Hindlimb muscle (tissue), 1 donor: ENCODE results near the gene AKNA. TPM values are rescaled to one million over a fixed set of nuclear protein-coding genes. Genes with fewer than 3 reads are reported as not detected.

Experiments used
- DNase-seq: peaks from one replicate; pipeline ENCODE4 v3.0.0-alpha.2; 2013
- polyA plus RNA-seq: library from polyadenylated mRNA; unstranded; fragments of 120-200 nt; gene quantifications from one replicate; pipeline ENCODE4 v1.2.1, GENCODE V29; 2013; ENCODE audit not compliant: insufficient read length

The AKNA gene
- polyA plus RNA-seq, 1 donor: 10.5 TPM

DNA sequence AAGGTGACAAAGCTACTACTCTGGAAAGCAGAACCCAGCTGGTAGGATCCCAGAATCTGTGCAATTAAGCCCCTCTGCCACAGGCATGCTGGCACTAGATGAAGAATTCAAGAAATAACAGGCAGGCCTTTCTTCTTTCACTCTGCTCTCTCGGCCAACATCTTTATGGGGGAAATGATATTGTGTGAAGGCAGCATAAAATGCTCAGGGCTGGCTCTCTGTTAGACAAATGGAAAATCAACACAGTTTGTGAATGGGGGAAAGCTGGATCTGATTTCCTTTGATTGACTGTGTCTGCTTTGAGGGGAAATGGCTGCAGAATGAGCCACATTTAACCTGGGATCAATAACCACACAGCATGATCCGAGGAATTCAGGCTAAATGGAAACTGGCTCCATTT, 29.1 kb upstream of the AKNA start:
- no peak for DNase-seq

DNA sequence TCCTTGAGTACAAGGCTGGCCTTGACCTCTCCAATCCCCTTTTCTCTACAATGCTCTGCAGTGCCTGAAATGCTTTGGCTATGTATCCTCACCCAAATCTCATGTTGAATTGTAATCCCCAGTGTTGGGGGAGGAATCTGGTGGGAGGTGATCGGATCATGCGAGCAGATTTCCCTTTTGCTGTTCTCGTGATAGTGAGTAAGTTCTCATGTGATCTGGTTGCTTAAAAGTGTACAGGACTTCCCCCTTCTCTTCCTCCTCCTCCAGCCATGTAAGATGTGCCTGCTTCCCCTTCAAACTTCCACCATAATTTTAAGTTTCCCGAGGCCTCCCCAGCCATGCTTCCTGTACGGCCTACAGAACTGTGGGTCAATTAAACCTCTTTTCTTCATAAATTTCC, 28.5 kb upstream of the AKNA start:
- DNase-seq: no peak

DNA sequence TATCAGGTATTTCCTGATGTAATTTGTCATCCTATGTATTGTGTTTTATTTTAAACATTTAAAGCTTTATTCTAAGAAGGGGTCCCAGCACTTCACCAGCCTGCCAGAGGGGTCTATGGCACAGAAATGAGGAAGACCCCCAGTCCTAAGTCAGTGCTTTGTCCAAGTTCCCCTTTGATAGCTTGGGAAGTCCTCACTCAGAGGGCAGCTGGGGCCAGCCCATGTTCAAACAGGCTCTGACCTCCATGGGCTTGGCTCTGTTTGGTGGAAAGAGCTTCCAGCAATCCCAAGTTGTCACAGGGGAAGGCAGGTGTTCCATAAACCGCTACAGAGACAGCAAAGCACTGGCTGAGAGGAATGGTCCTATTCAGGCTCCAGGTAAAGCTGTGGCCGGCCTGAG, 26.6 kb upstream of the AKNA start:
- DNase-seq: no peak

DNA sequence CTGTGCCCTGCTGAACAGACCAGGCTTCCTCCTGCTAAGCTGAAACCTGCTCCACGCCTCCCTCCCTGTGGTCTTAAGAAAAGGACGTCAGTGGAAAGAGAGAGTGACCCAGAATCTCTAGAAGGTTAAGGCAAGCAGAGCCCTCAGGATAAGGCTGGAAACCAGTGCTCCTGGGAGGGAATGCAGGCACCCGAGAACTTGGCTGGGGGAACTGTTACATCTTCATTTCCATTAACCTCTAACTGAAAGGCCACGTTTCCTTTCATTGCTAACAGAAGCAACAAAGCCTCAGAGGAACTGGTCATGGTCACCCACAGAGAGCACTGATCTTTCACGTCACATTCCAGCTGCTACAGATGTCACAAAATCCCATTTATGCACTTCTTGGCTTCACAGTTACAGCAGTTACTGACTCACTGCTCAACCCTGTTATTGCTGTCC, 26.1 kb upstream of the AKNA start:
- DNase-seq: no peak

DNA sequence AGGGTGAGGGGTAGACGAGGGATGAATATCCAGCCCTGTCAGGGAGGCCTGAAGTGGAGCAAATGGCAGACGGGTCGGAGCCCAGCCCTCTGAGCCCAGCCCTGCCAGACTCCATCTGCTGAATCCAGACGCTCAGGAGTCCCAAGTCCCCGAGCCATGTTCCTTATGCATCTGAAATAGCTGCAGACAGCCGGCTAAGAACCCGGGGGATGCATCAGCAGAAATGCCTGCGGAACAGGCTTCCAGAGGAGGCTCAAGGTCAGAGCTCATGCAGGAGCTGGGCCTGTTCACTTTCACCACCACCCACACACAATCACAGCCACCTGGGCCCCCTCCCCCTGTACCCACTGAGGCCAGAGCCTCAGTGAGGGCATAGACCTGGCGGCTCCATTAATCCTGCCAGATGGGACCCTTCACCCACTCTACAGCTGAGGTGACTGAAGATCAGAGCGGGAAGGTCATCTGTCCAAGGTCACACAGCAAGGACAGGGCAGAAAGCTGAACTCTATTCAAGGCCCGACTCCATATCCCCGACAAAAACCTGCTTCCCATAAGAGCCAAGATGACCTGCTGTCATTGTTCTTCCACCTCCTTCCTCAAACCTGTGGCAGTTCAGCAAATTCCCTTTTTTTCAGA, 24.4 kb upstream of the AKNA start:
- DNase-seq: no peak

DNA sequence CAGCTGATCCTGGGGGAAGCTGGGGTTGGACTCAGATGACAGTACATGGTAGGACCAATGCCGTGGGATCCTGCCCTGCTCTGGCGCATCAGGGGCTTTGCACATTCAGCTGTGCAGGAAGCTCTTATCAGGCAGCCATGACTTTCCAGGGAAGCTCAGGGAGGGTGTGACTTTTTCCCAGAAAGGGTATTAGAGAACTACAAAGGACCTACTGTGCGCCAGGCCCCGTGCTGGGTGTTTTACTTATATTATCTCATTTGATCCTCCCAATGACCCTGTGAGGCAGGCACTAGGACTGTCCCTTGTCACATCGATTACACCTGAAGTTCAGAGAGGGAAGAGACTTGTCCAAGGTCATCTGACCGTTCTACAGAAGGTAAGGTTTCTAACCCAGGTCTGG, 23.7 kb upstream of the AKNA start:
- DNase-seq: no peak

DNA sequence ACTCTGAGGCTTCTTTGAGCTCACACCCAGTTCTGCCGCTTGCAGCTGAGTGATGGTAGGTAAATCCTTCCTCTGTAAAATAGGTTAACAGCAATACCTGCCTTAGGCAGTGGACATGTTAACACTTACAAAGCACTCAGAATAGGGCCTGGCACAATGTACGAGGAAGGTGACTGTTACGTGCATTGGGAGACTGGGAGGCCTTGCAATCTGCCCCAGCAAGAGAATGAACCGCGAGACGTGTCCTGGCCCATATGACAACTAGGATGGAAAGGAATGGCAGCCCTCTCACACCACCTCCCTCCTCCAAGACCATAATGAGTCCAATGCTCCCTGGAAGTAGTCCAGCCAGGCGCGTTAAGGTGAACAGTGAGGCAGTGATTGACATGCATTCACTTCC, 23.1 kb upstream of the AKNA start:
- DNase-seq: no peak

DNA sequence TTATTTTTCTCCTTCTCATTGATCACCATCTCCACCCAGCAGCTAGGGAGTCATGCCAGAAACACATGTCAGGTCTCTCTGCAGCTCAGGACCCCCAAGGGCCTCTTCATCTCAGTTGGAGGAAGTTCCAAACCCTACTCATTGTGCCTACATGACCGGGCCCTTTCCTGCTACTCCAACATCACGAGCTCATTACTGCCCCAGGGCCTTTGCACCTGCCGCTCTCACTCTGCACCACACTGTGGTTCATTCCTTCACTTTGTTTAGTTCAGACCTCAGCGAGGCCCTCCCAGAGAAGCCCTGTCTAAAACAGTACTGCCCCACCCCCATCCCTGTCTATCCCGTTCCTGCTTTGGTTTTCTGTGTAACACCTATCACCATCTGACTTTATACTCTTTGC, 22.1 kb upstream of the AKNA start:
- DNase-seq: no peak

DNA sequence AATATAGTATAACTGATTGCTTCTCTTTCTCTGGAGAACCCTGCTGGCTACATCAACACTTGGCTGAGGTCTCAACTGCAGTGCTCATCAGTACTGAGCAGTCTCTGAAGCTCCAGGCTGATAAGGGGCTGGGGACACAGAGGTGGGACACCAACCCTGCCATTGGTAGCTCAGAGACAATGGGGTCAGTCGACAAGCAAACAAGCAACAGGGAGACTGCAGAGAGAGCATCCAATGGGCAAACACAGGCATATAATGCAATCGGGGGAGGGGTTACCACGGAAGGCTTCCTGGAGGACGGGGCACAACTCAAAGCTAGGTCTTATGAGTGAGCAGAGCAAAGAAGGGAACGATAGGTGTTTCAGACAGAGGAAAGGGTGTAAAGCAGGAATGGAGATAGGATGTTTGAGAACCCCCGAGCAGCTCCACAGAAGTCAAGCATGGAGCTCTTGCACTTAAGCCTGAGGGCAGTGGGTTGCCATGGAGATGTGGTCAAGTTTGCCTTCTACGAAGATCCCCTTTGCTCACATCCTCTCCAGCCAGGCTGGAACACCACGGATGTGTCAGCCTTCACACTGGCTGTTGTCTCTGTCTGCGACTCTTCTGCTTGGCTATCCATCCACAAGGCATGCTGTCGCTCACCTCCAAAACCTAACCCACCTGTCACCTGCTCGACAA, 21.5 kb upstream of the AKNA start:
- no peak for DNase-seq

DNA sequence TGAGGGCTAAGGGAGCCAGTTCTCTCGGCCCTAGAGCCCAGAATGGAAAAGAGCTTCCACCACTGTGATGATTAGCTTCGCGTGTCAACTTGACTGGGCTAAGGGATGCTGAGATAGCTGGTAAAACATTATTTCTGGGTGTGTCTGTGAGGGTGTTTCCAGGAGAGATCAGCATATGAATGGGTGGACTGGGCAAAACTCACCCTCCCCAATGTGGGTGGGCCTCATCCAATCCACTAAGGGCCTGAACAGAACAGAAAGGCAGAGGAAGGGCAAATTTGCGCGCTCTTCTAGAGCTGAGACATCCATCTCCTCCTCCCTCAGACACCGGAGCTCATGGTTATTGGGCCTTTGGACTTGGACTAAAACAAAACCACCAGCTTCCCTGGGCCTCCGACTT, 20.9 kb upstream of the AKNA start:
- no peak for DNase-seq

DNA sequence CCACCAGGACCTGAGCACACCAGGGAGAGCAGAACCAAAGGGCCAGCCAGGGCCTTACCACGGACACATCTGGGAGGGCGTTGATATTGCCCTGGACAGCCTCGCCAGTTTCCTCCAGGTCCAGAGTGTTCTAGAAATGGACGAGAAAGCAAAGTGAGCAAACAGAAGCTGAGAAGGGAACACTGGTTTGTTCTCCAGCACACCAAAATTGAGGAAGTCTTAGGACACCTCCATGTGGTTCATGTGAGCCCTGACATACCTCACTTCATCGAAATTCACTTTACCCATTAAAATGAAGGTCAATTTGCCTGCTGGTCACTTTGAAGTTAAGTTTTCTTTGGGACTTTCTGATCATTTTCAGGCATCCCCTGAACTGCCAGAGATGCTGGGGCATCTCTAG, 20.1 kb upstream of the AKNA start:
- no peak for DNase-seq

DNA sequence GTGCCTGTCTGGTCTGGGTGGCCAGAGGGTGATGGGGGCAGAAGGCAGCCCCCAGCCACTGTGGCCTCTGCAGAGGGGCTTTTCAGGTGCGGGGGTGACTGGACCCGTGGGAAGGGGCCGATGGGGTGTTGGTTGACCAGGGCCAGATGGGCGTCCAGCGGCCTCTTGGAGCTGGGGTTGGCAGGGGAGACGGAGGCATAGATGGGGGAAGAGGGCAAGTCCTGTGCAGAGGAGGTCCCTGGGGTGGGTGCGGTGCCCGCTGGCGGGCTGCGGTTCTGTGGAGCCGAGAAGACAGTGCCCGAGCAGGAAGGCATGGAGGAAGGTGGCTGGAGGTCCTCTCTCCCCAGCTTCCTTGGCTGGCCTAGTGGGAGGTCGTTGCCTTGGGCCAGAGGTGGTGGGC, 18.7 kb upstream of the AKNA start:
- no peak for DNase-seq

DNA sequence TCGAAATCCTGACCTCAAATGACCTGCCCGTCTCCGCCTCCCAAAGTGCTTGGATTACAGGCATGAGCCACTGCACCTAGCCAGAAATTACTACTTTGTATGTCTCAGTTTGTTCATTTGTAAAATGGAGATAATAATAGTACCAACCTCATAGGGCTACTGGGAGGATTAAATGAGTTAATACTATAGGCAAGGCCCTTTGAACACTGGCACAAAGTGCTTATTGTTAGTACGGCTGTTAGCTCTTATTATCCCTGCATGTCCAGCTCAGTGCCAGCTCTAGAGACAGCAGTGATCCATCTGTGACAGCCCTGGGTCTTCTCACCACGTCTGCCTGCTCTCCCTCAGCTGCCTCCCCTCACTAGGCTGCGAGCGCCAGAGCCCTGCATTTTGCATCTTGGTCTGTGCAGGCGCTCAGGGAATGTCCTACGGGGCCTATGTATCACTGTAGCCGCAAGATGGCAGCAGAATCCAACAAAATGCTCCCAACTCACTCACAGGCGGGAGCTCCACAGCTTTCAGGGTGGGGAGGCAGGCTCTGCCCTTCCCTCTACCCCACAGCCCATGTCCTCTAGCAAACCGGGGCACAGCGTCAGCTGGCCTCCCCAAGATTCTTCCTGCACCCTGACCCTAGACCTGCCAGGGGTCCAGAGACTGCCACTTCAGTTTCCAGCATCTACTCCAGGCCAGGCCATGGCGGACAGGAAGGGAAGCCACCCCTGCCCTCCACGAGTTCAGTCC, 17.7 kb upstream of the AKNA start:
- peak; percentile 82 for DNase-seq

DNA sequence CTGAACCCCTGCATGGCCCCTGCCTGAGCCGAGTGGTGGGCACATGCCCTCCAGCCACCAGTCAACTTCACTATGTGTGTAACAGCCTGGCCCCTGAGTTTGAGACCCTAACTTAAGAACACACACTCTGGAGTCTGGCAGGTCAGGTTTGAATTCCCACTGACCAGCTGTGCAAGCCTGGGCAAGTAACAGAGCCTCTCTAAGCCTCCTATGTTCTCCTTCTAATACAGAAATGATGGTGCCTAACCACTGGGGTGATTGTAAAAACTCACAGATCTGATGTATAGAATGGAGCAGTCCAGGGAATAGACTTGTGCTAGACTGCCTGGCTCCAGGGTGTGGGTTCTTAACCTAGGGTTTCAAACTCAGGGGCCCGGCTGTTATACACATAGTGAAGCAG, 16.7 kb upstream of the AKNA start:
- DNase-seq: no peak

DNA sequence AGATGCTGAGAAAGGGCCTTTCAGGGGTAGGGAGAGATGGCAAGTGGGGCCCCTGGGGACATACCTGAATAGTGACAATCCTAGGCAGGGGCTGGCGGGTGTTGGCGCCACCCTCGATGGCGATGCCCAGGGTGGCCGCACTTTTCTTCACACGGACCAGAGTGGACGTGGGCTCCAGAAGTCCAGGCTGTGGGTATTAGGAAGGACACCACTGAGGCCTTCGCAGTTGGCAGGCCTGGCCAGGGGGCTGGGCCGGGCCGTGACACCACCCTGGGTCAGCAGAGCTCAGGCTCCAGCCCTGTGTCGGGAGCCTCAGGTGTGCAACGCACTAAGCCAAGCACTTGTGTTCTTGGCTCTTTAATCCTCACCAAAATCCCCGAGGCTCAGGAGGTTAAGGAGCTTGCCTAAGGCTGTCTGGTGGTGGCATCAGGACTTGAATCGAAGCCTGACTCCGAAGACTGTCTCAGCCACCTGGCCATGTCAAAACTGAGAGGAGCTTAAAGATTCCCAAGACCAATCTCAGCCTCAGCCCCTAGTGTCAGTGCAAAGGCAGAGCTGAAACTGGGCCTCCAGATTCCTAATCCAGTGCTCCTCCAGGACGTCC, 15.5 kb upstream of the AKNA start:
- DNase-seq: no peak

DNA sequence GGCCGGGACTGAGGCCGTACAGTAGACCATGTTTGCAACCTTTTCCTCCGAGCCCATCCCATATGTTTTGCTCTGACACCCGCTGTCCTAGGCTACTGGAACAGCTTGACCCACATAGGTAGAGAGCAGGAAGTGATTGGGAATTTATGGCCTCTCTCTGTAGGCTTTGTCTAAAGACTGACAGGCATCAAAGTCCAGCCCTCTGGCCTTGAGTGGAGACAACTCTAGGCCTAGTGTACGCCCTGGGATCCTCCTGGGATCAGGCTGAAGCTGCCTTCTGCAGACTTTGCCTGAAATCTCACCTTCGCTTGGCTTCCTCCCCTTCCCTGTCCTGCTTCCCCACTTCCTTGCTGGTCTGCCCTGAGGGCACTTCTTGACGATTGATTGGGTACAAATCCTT, 13.6 kb upstream of the AKNA start:
- no peak for DNase-seq

DNA sequence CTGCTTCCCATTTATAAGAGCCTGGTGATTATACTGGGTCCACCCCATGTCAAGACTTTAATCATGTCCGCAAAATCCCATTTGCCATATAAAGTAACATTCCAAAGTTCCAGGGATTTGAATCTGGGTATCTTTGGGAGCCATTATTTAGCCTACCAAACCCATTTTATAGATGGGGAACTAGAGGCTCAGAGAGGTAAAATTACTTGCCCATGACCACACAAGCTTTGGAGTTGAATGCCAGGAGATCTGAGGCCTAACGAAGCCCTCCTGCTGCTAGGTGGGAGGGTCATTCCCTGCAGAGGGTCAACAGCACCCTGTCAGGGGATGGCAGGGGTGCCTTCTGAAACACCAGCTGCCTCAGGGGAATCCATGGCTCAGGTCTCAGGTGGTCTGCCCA, 13.0 kb upstream of the AKNA start:
- DNase-seq: no peak

DNA sequence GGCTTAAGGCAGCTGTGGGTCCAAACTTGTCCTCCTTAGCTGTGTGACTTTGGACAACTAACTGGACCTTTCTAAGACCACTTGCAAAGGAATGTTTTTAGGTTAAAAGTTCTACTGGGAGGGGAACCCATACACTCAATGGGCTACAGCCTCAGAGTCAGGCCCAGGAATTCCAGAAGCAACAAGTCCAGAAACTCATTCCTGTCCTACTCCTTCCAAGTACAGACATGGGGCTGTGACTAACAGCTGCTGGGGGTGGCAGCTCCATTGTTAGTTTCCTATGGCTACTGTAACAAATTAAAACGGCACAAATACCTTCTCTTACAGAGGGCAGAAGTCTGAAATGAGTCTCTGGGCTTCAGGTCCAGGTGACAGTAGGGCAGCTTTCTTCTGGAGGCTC, 12.4 kb upstream of the AKNA start:
- no peak for DNase-seq

DNA sequence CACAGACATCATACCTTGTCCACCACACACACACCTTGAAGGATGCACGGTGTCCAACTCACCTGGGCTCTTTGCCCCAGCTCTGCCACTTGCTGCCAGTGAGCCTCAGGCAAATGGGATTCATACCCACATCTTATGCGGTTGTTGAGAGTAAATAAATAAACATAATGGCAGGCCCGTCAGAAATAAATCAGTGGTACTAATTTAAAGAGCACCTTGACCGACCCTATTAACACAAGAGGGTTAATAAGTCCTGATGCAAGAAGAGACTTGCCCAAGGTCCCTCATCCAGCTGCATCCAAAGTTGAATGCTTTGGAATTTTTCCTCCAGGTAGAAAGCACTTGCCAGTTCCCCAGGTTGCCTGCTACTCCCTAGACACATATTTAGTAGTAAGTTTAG, 11.6 kb upstream of the AKNA start:
- no peak for DNase-seq

DNA sequence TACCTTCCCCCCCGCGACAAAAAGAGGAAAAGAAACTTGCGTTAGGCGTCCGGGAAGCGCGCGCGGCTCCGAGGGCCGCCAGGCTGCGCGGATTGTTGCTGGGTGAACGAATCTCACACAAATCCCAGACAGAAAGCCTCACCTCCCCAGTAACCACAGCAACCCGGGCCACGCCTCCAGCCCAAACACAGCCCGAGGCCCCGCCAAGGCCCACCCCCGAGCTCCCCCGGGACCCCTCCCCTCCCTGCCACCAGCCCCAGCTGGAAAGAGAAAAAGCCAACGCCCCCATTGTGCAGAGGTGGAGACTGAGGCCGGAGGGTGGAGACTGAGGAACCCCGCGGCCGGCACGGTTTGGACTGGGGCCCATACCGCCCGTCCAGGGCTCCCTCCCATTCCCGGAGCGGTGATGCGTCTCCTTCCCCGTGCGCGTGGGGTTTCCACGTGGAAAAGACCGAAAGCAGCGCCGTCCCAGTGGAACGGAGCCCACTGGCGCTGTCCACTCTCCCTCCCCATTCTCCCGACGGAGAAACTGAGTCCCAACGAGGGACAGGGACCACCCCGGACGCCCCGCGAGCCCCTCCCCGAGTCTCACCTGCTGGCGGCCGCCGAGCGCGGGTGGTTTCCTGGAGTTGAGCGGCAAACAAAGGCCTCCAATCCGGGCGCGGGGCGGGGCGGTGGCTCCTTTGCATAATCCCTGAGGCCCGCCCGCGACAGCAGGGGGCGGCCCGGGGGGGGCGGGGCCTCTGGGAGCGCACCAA, 10.2 kb upstream of the AKNA start:
- DNase-seq: peak; percentile 95

DNA sequence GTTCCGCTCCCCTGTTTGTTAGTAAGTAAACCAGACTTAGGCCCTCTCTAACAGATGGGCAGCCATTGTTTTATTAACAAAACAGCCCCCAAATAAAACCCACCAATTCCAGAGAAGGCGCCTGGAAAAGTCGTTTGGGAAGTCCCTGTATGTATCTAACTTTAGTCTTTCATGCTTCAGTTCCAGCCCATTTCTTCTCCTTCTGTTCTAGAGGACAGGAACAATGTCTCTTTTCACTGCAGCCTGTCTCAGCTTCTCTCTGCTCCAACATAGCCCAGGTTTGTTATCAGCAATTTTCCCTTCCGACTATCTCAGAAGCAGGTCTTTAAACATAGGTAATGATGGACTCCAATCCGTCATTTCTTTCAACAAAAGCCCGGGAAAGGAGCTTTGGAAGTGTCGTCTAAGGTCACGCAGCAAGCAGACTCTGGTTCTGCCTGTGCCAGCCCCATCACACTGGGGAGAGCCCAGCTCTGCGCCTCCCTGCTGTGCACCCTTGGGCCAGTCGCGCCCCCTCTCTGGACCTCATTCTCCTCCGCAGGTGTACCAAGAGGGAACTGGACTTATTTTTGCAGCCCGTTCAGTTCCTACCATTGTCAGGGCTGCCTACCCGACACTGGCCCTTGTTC, 9.6 kb upstream of the AKNA start:
- no peak for DNase-seq

DNA sequence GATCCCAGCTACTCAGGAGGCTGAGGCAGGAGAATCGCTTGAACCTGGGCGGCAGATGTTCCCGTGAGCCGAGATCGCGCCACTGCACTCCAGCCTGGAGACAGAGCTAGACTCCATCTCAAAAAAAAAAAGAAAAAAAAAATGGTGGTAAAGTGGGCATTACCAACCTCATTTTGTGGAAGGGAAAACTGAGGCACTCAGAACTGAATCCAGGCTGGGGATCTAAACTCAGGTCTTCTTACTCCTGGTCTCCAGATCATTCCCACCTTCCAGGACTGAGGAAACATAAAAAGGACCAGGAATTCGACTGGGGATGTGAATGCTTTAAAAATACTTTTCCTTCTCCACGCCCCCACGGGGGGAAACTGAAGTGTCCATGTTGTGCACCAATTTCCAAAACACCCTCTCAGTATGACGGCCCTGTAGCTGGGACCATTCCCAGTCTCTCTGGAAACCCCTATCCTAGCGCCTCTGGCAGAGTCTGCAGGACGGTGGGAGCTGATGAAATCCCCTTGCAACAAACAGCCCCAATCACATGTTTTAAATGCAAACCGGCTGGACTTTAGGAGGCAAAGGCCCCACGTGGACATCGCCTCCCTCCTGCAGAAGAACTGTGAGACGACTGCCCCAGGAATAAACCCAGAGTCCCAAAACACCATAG, 8.9 kb upstream of the AKNA start:
- DNase-seq: peak; percentile 85
